Adrenal gland (tissue), 5 donors: ENCODE data around the gene DIP2C.

Experiments
- POLR2A ChIP-seq, 2 donors: fragments of 450-650 bp; IDR thresholded peaks; one replicate each; pipeline ENCODE4 v1.6.1; 2017; ENCODE audit warnings: antibody characterized with exemption in 2 of 2, mild to moderate bottlenecking in 2 of 2, moderate library complexity in 1 of 2
- TF ChIP-seq, protein P1 (sequence below), 6 experiments: fragments of 450-650 bp in 4 of 6; fragments of 200-600 bp in 2 of 6; sonication (generic) in 1 of 6; IDR thresholded peaks; 1 replicate in 5 of 6; 2 replicates in 1 of 6; pipeline versions ENCODE4 v1.5.1 to v1.8.0; 2016 to 2021; ENCODE audit warnings: antibody characterized with exemption in 6 of 6, mild to moderate bottlenecking in 2 of 6, moderate library complexity in 1 of 6
- donor health status: DM: no; HTN: no; CAD: no.

DNA sequence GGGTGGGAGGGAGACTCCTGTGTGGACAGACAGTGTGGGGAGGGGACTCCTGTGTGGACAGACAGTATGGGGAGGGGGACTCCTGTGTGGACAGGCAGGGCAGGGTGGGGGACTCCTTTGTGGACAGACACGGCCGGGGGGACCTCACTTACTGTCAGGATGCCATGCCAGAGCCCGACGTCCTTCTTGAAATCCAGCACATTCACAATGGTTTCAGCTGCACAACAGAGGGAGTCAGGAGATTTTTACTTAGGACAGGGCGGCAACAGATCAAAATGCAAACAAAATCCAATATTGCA lies 301.9 kb downstream of the DIP2C start:
- TF ChIP-seq, protein P1, sequence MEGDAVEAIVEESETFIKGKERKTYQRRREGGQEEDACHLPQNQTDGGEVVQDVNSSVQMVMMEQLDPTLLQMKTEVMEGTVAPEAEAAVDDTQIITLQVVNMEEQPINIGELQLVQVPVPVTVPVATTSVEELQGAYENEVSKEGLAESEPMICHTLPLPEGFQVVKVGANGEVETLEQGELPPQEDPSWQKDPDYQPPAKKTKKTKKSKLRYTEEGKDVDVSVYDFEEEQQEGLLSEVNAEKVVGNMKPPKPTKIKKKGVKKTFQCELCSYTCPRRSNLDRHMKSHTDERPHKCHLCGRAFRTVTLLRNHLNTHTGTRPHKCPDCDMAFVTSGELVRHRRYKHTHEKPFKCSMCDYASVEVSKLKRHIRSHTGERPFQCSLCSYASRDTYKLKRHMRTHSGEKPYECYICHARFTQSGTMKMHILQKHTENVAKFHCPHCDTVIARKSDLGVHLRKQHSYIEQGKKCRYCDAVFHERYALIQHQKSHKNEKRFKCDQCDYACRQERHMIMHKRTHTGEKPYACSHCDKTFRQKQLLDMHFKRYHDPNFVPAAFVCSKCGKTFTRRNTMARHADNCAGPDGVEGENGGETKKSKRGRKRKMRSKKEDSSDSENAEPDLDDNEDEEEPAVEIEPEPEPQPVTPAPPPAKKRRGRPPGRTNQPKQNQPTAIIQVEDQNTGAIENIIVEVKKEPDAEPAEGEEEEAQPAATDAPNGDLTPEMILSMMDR (IDR thresholded peaks at IDR 0.05), result no peak
- no peak for TF ChIP-seq POLR2A (IDR thresholded peaks at IDR 0.05)
